HEK293 (cell line): ENCODE results near the gene ACAD11.

Source experiments
- CTCF ChIA-PET: fragments of 350-600 bp; formaldehyde crosslinking; extraction: SDS; loops from one replicate; lab custom pipeline; 2021; ENCODE audit warnings: antibody characterized with exemption; lab: Yijun Ruan, JAX
- POLR2A ChIA-PET: fragments of 300-600 bp; formaldehyde crosslinking; extraction: SDS; loops from one replicate; lab custom pipeline; 2020; ENCODE audit warnings: antibody characterized with exemption, inconsistent platforms; lab: Yijun Ruan, JAX
- H3K27ac ChIP-seq: fragments of 200-500 bp; sonication (Bioruptor generic); 2 replicates; pipeline ENCODE4 v1.5.1; 2014; ENCODE audit warnings: low read depth, low read length, control low read depth, inconsistent platforms; ENCODE audit errors: extremely low read depth
- H3K36me3 ChIP-seq, 2 experiments: fragments of 200-500 bp in 1 of 2; sonication (Bioruptor generic) in 1 of 2; 1 replicate in 1 of 2; 2 replicates in 1 of 2; pipeline ENCODE4 v1.5.1; 2014 to 2017; ENCODE audit warnings: inconsistent platforms in 2 of 2, low read length in 2 of 2; ENCODE audit not compliant: control insufficient read depth in 2 of 2, insufficient read depth in 1 of 2
- H3K4me1 ChIP-seq: fragments of 200-500 bp; sonication (Bioruptor generic); 2 replicates; pipeline ENCODE4 v1.5.1; 2014; ENCODE audit warnings: mild to moderate bottlenecking, low read length, inconsistent platforms; ENCODE audit not compliant: control insufficient read depth, insufficient read depth
- H3K4me3 ChIP-seq: 2 replicates; pipeline ENCODE4 v1.5.1; 2011; ENCODE audit warnings: low read depth, mild to moderate bottlenecking, control low read depth, low read length, moderate library complexity
- H3K9me3 ChIP-seq: fragments of 200-500 bp; sonication (Bioruptor generic); 2 replicates; pipeline ENCODE4 v1.5.1; 2014; ENCODE audit warnings: low read depth, low read length, inconsistent platforms; ENCODE audit not compliant: control insufficient read depth, insufficient read depth
- MYNN ChIP-seq: fragments of 450-650 bp; formaldehyde crosslinking; IDR thresholded peaks from 2 replicates; pipeline ENCODE4 v1.5.1; 2016; ENCODE audit warnings: missing biosample characterization, missing genetic modification characterization, borderline replicate concordance
- ZBTB17 ChIP-seq: fragments of 450-650 bp; formaldehyde crosslinking; IDR thresholded peaks from 2 replicates; pipeline ENCODE4 v1.5.1; 2016; ENCODE audit warnings: missing biosample characterization, missing genetic modification characterization
- ZBTB20 ChIP-seq: fragments of 450-650 bp; formaldehyde crosslinking; IDR thresholded peaks from 2 replicates; pipeline ENCODE4 v1.5.1; 2016; ENCODE audit warnings: missing biosample characterization, missing genetic modification characterization
- ZBTB44 ChIP-seq: fragments of 450-650 bp; IDR thresholded peaks from 2 replicates; pipeline ENCODE4 v1.5.1; 2018; ENCODE audit warnings: missing biosample characterization, mild to moderate bottlenecking, missing genetic modification characterization
- ZBTB48 ChIP-seq: fragments of 450-650 bp; formaldehyde crosslinking; IDR thresholded peaks from 2 replicates; pipeline ENCODE4 v1.5.1; 2016; ENCODE audit warnings: missing biosample characterization, missing genetic modification characterization
- ZNF155 ChIP-seq: fragments of 450-650 bp; formaldehyde crosslinking; IDR thresholded peaks from 2 replicates; pipeline ENCODE4 v1.5.1; 2016; ENCODE audit warnings: missing biosample characterization, missing genetic modification characterization
- ZNF169 ChIP-seq: fragments of 450-650 bp; formaldehyde crosslinking; IDR thresholded peaks from 2 replicates; pipeline ENCODE4 v1.5.1; 2016; ENCODE audit warnings: missing biosample characterization, missing genetic modification characterization
- ZNF211 ChIP-seq: fragments of 450-650 bp; formaldehyde crosslinking; IDR thresholded peaks from 2 replicates; pipeline ENCODE4 v1.5.1; 2016; ENCODE audit warnings: low read depth, missing biosample characterization, missing genetic modification characterization
- ZNF449 ChIP-seq: fragments of 450-650 bp; formaldehyde crosslinking; IDR thresholded peaks from 2 replicates; pipeline ENCODE4 v1.5.1; 2017; ENCODE audit warnings: missing biosample characterization, mild to moderate bottlenecking, missing genetic modification characterization, moderate library complexity
- ZNF473 ChIP-seq: fragments of 450-650 bp; formaldehyde crosslinking; IDR thresholded peaks from 2 replicates; pipeline ENCODE4 v1.5.1; 2017; ENCODE audit warnings: missing biosample characterization, missing genetic modification characterization
- ZNF501 ChIP-seq: fragments of 450-650 bp; formaldehyde crosslinking; IDR thresholded peaks from 2 replicates; pipeline ENCODE4 v1.5.1; 2016; ENCODE audit warnings: missing biosample characterization, missing genetic modification characterization
- ZNF544 ChIP-seq: fragments of 450-650 bp; formaldehyde crosslinking; IDR thresholded peaks from 2 replicates; pipeline ENCODE4 v1.5.0; 2017; ENCODE audit warnings: missing biosample characterization, missing genetic modification characterization
- ZNF621 ChIP-seq: fragments of 450-650 bp; formaldehyde crosslinking; IDR thresholded peaks from 2 replicates; pipeline ENCODE4 v1.5.1; 2017; ENCODE audit warnings: missing biosample characterization, missing genetic modification characterization
- ZNF626 ChIP-seq: fragments of 450-650 bp; sonication (Bioruptor Pico); formaldehyde crosslinking; IDR thresholded peaks from 2 replicates; pipeline ENCODE4 v1.5.1; 2018; ENCODE audit warnings: missing biosample characterization, missing genetic modification characterization, inconsistent platforms
- ZNF660 ChIP-seq: fragments of 450-650 bp; IDR thresholded peaks from 2 replicates; pipeline ENCODE4 v1.5.1; 2018; ENCODE audit warnings: missing biosample characterization, mild to moderate bottlenecking, missing genetic modification characterization
- ZNF692 ChIP-seq: fragments of 450-650 bp; formaldehyde crosslinking; IDR thresholded peaks from 2 replicates; pipeline ENCODE4 v1.5.1; 2016; ENCODE audit warnings: missing biosample characterization, missing genetic modification characterization
- TF ChIP-seq, protein P1 (sequence below): fragments of 450-650 bp; formaldehyde crosslinking; IDR thresholded peaks from 2 replicates; pipeline ENCODE4 v1.5.1; 2016; ENCODE audit warnings: missing biosample characterization, missing genetic modification characterization
- TF ChIP-seq, protein P2 (sequence below): fragments of 450-650 bp; formaldehyde crosslinking; IDR thresholded peaks from 2 replicates; pipeline ENCODE4; 2016; ENCODE audit warnings: missing biosample characterization, missing genetic modification characterization
- TF ChIP-seq, protein P3 (sequence below): fragments of 450-650 bp; formaldehyde crosslinking; IDR thresholded peaks from 2 replicates; pipeline ENCODE4 v1.5.1; 2016; ENCODE audit warnings: missing biosample characterization, missing genetic modification characterization
- TF ChIP-seq, protein P4 (sequence below): fragments of 450-650 bp; formaldehyde crosslinking; IDR thresholded peaks from 2 replicates; pipeline ENCODE4 v1.5.1; 2016; ENCODE audit warnings: missing biosample characterization, missing genetic modification characterization, low read depth

ACAD11 gene

DNA sequence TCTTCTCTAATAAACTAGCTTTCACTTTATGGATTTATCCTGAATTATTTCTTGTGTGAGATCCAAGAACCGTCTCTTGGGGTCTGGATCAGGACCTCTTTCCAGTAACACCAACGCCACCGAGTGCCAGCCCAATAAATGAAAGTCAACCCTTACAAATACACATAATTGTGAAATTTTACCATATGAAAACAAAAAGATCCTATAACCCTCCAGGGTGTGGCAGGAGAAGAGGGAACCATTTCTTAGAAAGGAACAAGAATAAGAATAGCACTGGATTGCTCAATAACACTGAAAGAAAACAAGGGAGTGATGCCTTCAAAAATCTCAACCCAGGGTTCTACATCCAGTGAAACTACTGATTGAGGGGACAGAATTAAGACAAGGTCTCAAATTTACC lies 114.1 kb downstream of the ACAD11 start:
- POLR2A ChIA-PET: no interaction called here
- CTCF ChIA-PET: no interaction called here

More for the DNA sequence above, 114.1 kb downstream of the ACAD11 start:
- no peak overlapping the region for H3K27ac ChIP-seq
- no peaks in the 10 kb centered on the region for H3K9me3 ChIP-seq
- TF ChIP-seq ZNF449 (tag by site-specific recombination) (no peak), ZBTB48 (tag by site-specific recombination) (no peak), MYNN (no peak), ZNF621 (no peak), ZBTB44 (tag by site-specific recombination) (no peak), ZNF501 (tag by site-specific recombination) (no peak), ZNF473 (tag by site-specific recombination) (no peak), ZNF692 (no peak), ZNF155 (tag by site-specific recombination) (no peak), ZNF169 (tag by site-specific recombination) (no peak), ZNF660 (tag by site-specific recombination) (no peak), ZNF626 (no peak), ZNF211 (tag by site-specific recombination) (no peak), ZBTB17 (tag by site-specific recombination) (no peak), ZBTB20 (tag by site-specific recombination) (no peak), ZNF544 (tag by site-specific recombination) (no peak)
- TF ChIP-seq, protein P1, sequence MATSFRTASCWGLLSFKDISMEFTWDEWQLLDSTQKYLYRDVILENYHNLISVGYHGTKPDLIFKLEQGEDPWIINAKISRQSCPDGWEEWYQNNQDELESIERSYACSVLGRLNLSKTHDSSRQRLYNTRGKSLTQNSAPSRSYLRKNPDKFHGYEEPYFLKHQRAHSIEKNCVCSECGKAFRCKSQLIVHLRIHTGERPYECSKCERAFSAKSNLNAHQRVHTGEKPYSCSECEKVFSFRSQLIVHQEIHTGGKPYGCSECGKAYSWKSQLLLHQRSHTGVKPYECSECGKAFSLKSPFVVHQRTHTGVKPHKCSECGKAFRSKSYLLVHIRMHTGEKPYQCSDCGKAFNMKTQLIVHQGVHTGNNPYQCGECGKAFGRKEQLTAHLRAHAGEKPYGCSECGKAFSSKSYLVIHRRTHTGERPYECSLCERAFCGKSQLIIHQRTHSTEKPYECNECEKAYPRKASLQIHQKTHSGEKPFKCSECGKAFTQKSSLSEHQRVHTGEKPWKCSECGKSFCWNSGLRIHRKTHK (tag by site-specific recombination): no peak
- TF ChIP-seq, protein P2, sequence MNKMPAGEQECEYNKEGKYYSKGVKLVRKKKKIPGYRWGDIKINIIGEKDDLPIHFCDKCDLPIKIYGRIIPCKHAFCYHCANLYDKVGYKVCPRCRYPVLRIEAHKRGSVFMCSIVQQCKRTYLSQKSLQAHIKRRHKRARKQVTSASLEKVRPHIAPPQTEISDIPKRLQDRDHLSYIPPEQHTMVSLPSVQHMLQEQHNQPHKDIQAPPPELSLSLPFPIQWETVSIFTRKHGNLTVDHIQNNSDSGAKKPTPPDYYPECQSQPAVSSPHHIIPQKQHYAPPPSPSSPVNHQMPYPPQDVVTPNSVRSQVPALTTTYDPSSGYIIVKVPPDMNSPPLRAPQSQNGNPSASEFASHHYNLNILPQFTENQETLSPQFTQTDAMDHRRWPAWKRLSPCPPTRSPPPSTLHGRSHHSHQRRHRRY (tag by site-specific recombination): no peak
- TF ChIP-seq, protein P3, sequence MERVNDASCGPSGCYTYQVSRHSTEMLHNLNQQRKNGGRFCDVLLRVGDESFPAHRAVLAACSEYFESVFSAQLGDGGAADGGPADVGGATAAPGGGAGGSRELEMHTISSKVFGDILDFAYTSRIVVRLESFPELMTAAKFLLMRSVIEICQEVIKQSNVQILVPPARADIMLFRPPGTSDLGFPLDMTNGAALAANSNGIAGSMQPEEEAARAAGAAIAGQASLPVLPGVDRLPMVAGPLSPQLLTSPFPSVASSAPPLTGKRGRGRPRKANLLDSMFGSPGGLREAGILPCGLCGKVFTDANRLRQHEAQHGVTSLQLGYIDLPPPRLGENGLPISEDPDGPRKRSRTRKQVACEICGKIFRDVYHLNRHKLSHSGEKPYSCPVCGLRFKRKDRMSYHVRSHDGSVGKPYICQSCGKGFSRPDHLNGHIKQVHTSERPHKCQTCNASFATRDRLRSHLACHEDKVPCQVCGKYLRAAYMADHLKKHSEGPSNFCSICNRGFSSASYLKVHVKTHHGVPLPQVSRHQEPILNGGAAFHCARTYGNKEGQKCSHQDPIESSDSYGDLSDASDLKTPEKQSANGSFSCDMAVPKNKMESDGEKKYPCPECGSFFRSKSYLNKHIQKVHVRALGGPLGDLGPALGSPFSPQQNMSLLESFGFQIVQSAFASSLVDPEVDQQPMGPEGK (tag by site-specific recombination): no peak
- TF ChIP-seq, protein P4, sequence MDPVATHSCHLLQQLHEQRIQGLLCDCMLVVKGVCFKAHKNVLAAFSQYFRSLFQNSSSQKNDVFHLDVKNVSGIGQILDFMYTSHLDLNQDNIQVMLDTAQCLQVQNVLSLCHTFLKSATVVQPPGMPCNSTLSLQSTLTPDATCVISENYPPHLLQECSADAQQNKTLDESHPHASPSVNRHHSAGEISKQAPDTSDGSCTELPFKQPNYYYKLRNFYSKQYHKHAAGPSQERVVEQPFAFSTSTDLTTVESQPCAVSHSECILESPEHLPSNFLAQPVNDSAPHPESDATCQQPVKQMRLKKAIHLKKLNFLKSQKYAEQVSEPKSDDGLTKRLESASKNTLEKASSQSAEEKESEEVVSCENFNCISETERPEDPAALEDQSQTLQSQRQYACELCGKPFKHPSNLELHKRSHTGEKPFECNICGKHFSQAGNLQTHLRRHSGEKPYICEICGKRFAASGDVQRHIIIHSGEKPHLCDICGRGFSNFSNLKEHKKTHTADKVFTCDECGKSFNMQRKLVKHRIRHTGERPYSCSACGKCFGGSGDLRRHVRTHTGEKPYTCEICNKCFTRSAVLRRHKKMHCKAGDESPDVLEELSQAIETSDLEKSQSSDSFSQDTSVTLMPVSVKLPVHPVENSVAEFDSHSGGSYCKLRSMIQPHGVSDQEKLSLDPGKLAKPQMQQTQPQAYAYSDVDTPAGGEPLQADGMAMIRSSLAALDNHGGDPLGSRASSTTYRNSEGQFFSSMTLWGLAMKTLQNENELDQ (tag by site-specific recombination): no peak
- no peak overlapping the region for H3K4me3 ChIP-seq
- H3K4me1 ChIP-seq: no peaks in the 10 kb centered on the region
- H3K36me3 ChIP-seq: peaks cover 0 to 6% of the 10 kb centered on the region in 2 experiments; a peak in 1 of 3 replicates
